GM18517 (cell line): ENCODE data around the gene PIK3CG.

ENCODE experiments used
- ATAC-seq: cut with Tn5 transposase; IDR thresholded peaks from one replicate; pipeline ENCODE4 v1.9.1; 2021; ENCODE audit warnings: mild to moderate bottlenecking, moderate library complexity; ENCODE audit not compliant: unreplicated experiment

Gene PIK3CG

DNA sequence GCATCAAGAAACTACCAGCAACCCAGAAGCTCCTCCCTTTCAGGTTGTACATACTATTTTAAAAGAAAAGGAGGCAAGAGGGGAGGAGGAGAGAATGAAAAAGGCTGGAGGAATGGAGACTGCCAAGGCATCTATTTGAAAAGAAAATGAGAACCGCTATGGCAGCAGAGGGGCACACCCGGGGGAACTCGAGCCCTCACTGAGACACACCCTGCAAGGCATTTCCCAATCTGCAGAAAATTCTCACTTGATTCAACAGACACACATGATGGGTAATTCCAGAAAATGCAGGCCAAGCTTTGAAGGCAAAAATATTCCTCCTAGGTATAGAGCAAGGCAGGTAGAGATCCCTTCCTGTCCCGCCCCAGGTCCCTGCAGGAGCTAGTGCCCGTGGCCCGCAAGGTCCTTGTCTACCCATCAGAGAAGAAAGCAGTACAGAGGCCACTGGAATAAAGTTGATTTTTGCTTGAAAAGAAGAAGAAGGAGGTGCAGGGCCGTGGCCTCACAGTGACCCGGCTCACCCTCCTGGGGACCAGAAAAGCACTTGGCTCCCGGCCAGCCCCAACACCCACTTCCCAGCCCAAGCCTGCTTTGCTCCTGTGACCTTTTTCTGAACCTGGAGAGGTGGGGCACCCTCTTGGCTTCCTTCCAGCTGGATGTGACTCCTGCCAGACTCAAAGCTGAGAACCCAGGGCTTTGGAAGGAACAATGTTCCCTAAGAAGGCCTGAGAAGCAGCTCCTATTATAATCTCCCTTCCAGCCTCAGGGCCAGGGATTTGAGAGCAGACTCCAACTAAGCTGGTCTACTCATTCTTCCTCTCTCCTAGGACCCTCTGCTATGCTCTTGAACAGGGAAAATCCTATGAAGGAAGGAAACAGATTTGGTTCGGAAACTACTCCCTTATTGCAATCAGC lies 6.2 kb upstream of the PIK3CG start:
- no peak for ATAC-seq

DNA sequence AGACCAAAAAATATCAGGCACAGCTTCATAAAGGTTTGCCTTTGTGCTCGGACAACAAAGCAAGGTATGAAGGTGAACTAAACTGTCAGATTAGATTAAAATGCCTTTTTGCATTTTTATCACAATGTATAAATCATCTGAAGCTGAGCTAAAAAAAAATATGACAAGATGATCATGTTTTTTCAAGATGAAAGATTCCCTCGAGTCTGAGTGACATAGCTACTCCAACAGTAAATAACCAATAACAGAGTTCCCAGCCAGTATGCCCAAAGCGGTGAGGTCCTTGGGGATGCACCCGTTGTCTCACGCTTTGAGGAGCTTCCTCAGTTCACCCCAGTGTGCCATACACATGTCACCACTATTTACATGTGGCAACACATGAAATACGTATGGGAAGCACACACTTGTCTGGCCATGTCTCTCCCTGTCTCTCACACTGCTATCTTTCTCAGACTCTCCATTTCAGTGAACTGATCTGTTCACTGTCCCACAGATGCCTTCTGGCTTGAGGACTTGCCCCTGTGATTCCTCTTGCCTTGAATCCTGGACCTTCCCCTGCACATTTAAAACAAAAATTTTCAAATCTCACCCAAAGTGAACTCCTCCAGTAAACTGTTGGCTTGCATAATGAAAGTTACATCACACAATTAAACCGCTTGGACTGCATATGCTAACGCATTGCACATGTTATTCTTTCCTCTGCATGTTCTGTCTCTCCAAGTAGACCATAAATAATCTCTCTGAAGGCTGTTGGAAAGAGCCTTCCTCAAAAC lies 2.6 kb upstream of the PIK3CG start:
- ATAC-seq: no peak

- no peak for ATAC-seq
These were observed 1.6 kb upstream of the PIK3CG start for GRCh38 chr7:106863274-106863997.

GRCh38 chr7:106864298-106865081 lies 592 bp upstream of the PIK3CG start:
- peak; percentile 39 for ATAC-seq

DNA sequence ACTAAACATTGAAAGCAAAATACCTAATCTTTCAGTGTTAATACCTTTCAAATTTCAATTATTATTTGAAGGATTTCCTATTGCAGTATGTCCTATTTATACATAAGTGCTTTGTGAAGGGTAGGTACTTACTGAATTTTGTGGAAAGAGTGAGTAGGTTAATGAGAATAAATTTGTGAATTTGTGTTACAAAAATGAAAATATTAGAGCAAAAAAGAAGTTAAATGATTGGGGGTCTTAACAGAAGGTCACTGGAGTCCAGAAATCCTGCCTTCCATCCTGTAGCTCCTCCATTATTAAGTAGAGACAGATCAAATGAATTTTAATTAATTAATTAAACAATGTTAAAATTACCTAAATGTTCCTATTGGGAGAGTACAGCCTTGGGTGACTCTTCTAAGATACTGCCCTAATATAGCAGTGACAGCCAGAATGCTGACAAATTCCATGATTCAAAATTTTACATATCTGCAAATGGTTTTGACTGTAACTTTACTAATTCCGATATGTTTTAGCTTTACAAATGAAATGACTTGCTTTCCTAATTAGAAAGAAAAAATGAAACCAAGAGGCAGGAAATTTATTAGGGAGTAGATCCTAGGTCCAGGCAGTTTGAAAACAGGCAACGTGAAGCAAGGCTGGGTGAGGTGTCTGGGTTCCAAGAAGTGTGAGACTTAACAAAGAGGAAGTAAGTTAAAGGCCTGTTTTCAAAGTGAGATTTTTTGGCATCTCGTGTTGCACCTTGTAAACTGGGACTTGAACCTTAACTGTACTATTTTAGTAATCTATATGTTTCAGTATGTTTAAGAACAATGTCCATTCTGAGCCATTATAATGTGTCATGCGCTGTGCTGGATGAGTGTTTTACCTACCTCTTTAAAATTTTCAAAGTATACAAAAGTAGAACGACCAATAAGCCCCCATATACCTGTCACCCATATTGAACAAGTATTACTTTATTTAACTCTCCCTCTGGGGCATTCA lies 1.5 kb downstream of the PIK3CG start:
- peak; percentile 32 for ATAC-seq

DNA sequence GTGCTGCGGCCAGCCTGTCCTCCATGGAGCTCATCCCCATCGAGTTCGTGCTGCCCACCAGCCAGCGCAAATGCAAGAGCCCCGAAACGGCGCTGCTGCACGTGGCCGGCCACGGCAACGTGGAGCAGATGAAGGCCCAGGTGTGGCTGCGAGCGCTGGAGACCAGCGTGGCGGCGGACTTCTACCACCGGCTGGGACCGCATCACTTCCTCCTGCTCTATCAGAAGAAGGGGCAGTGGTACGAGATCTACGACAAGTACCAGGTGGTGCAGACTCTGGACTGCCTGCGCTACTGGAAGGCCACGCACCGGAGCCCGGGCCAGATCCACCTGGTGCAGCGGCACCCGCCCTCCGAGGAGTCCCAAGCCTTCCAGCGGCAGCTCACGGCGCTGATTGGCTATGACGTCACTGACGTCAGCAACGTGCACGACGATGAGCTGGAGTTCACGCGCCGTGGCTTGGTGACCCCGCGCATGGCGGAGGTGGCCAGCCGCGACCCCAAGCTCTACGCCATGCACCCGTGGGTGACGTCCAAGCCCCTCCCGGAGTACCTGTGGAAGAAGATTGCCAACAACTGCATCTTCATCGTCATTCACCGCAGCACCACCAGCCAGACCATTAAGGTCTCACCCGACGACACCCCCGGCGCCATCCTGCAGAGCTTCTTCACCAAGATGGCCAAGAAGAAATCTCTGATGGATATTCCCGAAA lies 2.7 kb downstream of the PIK3CG start:
- no peak for ATAC-seq

GRCh38 chr7:106868364-106868763 lies 3.3 kb downstream of the PIK3CG start:
- ATAC-seq: no peak

DNA sequence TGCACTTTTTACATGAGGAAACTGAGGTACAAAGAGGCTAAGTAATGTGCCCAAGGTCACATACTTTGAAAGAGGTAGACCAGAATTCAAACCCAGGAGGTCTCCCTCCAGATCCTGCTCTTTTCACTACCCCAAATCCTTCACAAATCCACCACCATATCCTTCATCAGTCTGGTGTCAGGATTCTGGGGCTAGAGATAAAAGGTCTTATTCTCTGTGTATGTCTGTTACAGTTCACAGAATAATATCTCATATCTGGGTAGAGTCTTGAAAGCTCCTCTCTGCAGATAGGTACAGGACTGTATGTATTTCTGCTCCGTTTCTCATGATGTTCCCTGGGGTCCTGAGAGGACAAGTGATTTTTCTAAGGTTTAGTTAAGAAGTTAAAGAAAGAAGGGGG lies 4.9 kb downstream of the PIK3CG start:
- no peak for ATAC-seq

DNA sequence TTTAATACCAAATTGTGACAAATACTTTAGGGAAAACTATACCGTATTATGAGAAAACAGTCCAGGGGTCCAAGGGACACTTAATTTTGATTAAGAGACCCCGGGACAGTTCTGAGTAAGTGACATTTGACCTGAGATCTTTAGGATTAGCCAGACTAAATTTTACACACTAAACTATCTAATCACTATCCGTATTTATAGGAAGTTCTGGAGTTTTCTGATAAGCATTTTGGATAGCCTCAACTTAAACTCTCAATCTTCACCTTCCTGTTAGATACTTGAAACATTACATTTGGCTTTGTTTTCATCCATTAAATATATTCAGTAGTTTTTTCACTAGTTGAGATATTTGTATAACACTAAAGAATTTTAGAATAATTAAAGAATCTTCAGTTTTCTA lies 5.4 kb downstream of the PIK3CG start:
- no peak for ATAC-seq

GRCh38 chr7:106870983-106871410 lies 5.9 kb downstream of the PIK3CG start:
- peak; percentile 96 for ATAC-seq

GRCh38 chr7:106871793-106872571 lies 6.9 kb downstream of the PIK3CG start:
- ATAC-seq: no peak

GRCh38 chr7:106872763-106873162 lies 7.7 kb downstream of the PIK3CG start:
- ATAC-seq: no peak

GRCh38 chr7:106874076-106874475 lies 9.0 kb downstream of the PIK3CG start:
- ATAC-seq: no peak

- no peak for ATAC-seq
These were observed 10.4 kb downstream of the PIK3CG start for GRCh38 chr7:106875508-106875907.

DNA sequence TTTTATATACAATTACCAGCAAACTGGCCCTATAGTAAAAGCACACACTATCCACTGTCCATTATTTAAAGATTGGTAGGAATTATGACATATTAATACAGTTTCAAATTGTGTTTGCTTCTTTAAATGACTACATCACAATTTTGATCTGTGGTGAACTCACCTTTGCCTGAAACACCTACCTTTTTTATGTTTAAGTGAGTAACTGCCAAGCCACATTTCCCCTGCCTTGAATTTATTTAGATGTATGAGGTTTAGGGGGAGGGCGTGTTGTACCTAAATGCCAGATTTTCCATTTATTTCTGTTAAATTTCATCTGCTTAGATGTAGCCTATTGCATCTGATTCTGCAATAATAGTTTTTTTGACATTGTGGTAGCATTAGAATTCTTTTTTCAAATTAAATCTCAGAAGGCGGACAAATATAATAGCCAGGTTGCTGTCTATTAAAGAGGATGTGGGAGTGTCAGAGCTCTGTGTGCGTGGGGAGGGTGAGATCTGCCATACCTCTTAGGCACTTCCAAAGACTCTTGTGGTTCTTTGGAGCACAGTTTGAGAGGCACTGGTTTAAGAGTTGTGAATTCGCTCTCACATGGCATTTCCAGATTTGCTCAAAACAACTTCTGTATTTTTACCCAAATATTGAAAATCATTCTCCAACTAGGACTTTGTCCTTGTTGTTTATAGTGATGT lies 13.8 kb downstream of the PIK3CG start:
- ATAC-seq: no peak

GRCh38 chr7:106881984-106882383 lies 16.9 kb downstream of the PIK3CG start:
- no peak for ATAC-seq

DNA sequence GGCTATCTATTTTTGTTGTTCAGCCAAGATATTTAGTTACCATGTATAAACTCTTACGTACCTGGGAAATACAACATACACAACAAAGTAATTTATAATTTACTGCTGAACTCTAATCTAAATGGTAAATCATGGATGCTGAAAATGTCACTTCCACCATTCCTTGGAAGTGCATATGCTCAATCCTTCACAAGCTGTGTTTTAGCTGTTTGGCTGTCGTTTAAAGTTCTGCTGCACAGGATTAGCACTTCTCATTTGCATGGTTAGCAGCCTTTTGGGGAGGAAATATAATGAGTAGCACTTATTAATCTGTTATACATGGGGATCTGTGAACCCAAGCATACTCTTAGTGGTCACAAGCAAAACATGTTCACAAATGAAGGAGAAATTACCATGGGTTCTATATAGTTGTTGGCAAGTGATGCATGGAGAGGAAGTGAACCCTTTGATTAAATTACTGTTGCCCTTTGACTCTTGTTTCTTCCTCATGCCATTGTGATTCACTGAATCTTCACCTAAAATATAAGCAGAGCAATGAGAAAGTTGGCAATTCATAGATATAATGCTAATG lies 18.5 kb downstream of the PIK3CG start:
- ATAC-seq: no peak
